ENCODE measurements around the gene TAL1.
A peak's percentile ranks its signal among the peaks of the same experiment; 100 is the strongest.

Gene TAL1

GRCh38 chr1:47186267-47187185 is 45.5 kb downstream of the TAL1 start:
- no peak for DNase-seq

- no peak for DNase-seq
Observed at GRCh38 chr1:47184822-47185677, 47.0 kb downstream of the TAL1 start.

GRCh38 chr1:47184090-47184821 is 47.8 kb downstream of the TAL1 start:
- DNase-seq, result no peak

- DNase-seq, result no peak
Observed at GRCh38 chr1:47183308-47184089, 48.5 kb downstream of the TAL1 start.

GRCh38 chr1:47182676-47183235 is 49.3 kb downstream of the TAL1 start:
- DNase-seq, result no peak

GRCh38 chr1:47181955-47182675 is 49.9 kb downstream of the TAL1 start:
- DNase-seq, result no peak

GRCh38 chr1:47181095-47181954 is 50.7 kb downstream of the TAL1 start:
- no peak for DNase-seq

- no peak for DNase-seq
Observed at GRCh38 chr1:47180603-47181094, 51.4 kb downstream of the TAL1 start.

GRCh38 chr1:47179988-47180563 is 51.9 kb downstream of the TAL1 start:
- no peak for DNase-seq

GRCh38 chr1:47179017-47179987 is 52.7 kb downstream of the TAL1 start:
- DNase-seq, result peak; percentile 53

- no peak for DNase-seq
Observed at GRCh38 chr1:47178654-47179016, 53.4 kb downstream of the TAL1 start.

GRCh38 chr1:47178020-47178419 is 54.0 kb downstream of the TAL1 start:
- DNase-seq, result no peak

GRCh38 chr1:47175227-47175934 is 56.6 kb downstream of the TAL1 start:
- DNase-seq, result no peak

- DNase-seq, result no peak
Observed at GRCh38 chr1:47174656-47175020, 57.4 kb downstream of the TAL1 start.

- DNase-seq, result no peak
Observed at GRCh38 chr1:47172782-47173181, 59.2 kb downstream of the TAL1 start.

Measured in activated CD4-positive, alpha-beta T cell treated with anti-CD3 and anti-CD28 coated beads for 1 hour (primary cell).